Measurements from ENCODE around the gene PDXP. TPM values are rescaled to one million over a fixed set of nuclear protein-coding genes. Genes with fewer than 3 reads are reported as not detected.
A peak's percentile ranks its signal among the peaks of the same experiment; 100 is the strongest.

The PDXP gene
- total and polyA plus RNA-seq, 7 donors, result 9.0 to 37.9 (median 12.9) TPM

DNA sequence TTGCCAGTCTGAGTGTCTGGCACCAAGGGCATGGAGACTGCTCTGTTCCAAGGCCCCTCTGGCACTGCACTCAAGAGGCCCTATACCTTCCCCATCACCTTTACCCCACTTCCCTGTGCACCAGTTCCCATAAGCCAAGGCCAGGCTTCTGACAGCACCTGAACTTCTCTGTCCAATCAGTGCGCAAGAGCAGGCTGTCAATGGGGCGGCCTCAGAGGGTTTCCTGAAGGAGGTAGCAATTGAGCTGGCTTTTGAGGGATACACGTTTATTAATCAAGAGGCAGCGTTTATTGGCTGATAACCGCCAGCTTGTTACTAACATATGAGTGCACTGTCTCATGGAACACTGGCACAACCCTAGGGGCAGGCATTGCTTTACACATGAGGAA lies 17.0 kb upstream of the PDXP start:
- ATAC-seq (no peak), DNase-seq (no peak)
- H3K36me3 ChIP-seq (ENCODE audit: insufficient read depth in 1 of 2, low read depth in 1 of 2), result no peaks in the 10 kb centered on the region
- no peaks in the 10 kb centered on the region for H3K4me1 ChIP-seq
- intact Hi-C loops (cut with DNase I), result loop anchor here in 1 of 2 donors (5.0 kb wide), 1 partner anchor 151 kb away; no protein-coding TSS in a partner anchor
- no peak overlapping the region for H3K4me3 ChIP-seq
- no peaks in the 10 kb centered on the region for H3K9me3 ChIP-seq
- WGBS, 3 donors, result 92 to 97% (median 93%) methylated on average over 5 of the region's 5 CpGs
- TF ChIP-seq CTCF (IDR thresholded peaks at IDR 0.05), result no peak
- no peak overlapping the region for H3K27ac ChIP-seq
- H3K27me3 ChIP-seq (ENCODE audit: insufficient read depth in 3 of 3, low read length in 2 of 3), result peaks cover 0 to 10% (median 0%) of the 10 kb centered on the region in 3 donors

DNA sequence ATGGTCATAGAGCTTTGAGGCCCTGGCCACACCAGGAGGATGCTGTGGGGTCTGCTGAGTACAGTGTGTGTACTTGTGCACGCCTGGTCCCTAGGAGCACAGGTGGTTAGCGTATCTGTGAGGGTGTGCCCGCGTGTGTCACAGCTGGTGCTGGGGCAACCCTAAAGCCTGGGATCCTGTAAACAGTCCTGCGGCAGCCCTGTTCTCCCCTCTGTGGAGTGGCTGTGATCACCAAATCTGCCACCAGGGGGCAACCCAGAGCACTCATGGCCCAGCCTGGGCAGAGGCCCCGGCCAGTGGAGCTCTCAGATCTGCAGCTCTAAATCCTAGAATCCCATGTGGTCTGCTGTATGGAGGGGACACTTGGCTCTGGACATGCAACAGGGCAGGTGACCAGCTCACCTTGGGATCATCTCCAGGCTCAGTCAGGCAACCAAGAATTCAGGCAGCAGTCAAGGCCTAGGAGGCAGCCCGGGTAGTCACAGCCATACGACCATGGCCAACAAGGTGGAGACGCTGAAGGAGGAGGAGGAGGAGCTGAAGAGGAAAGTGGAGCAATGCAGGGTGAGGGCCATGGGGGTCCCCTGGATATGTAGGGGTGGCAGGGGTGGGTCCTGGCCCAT lies 15.2 kb upstream of the PDXP start:
- peaks cover 0 to 10% (median 0%) of the 10 kb centered on the region in 3 donors for H3K27me3 ChIP-seq (ENCODE audit: insufficient read depth in 3 of 3, low read length in 2 of 3)
- no peaks in the 10 kb centered on the region for H3K36me3 ChIP-seq (ENCODE audit: insufficient read depth in 1 of 2, low read depth in 1 of 2)
- no peak overlapping the region for H3K4me3 ChIP-seq
- H3K9me3 ChIP-seq, result no peaks in the 10 kb centered on the region
- WGBS, 3 donors, result 28 to 31% (median 30%) methylated on average over 9 of the region's 9 CpGs
- intact Hi-C loops (cut with DNase I), result loop anchor here (1.0 to 5.0 kb wide), 4 partner anchors 37 to 149 kb away; no protein-coding TSS in a partner anchor
- ATAC-seq (peak; percentile 86 to 91 (median 90)), DNase-seq (peak; percentile 87 to 93)
- H3K27ac ChIP-seq, result no peak overlapping the region
- peak; percentile 95 for TF ChIP-seq CTCF (IDR thresholded peaks at IDR 0.05)
- no peaks in the 10 kb centered on the region for H3K4me1 ChIP-seq

DNA sequence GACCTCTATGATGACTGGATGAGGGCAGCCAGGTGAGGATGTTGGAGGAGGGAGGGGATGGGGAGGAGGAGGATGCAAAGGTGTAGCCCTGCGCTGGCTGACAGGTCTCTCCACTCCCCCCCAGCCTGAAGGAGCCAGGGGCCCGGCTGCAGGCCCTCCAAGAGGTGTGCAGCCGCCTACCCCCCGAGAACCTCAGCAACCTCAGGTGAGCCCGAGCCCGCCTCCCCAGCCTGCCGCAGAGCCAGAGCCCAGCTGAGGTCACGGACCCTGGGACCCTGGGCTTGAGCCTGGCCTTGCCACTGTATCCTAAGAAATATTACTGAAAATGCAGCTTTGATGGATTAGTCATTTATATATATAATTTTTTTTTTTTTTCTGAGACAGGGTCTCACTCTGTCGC lies 11.2 kb upstream of the PDXP start:
- Histone ChIP-seq H3K4me1 (no peaks in the 10 kb centered on the region), H3K4me3 (no peak overlapping the region), H3K36me3 (ENCODE audit: insufficient read depth in 1 of 2, low read depth in 1 of 2) (no peaks in the 10 kb centered on the region), H3K9me3 (no peaks in the 10 kb centered on the region), H3K27me3 (ENCODE audit: insufficient read depth in 3 of 3, low read length in 2 of 3) (no peaks in the 10 kb centered on the region), H3K27ac (no peak overlapping the region)
- ATAC-seq, result no peak
- intact Hi-C loops (cut with DNase I), result no loop called here
- TF ChIP-seq CTCF (IDR thresholded peaks at IDR 0.05), result no peak
- WGBS, 3 donors, result 95 to 98% (median 97%) methylated on average over 9 of the region's 9 CpGs
- no peak for DNase-seq

GRCh38 chr22:37647928-37648327 lies 10.6 kb upstream of the PDXP start:
- intact Hi-C loops (cut with DNase I), result no loop called here
- Histone ChIP-seq H3K27me3 (ENCODE audit: insufficient read depth in 3 of 3, low read length in 2 of 3) (no peaks in the 10 kb centered on the region), H3K9me3 (no peaks in the 10 kb centered on the region), H3K4me1 (no peaks in the 10 kb centered on the region), H3K4me3 (no peak overlapping the region), H3K36me3 (ENCODE audit: insufficient read depth in 1 of 2, low read depth in 1 of 2) (no peaks in the 10 kb centered on the region), H3K27ac (no peak overlapping the region)
- no peak for DNase-seq
- no peak for ATAC-seq
- 59 to 70% (median 68%) methylated on average over 9 of the region's 9 CpGs for WGBS, 3 donors
- no peak for TF ChIP-seq CTCF (IDR thresholded peaks at IDR 0.05)
